AG04450 (cell line): ENCODE results near the gene PTPRG. TPM values are rescaled to one million over a fixed set of nuclear protein-coding genes. Genes with fewer than 3 reads are reported as not detected.

ENCODE experiments used
- CTCF ChIA-PET: fragments of 300-600, 350-600 bp; formaldehyde crosslinking; extraction: SDS; loops from one replicate; lab custom pipeline; 2022; ENCODE audit warnings: antibody characterized with exemption, inconsistent platforms; lab: Charles Lee
- POLR2A ChIA-PET: fragments of 350-600 bp; formaldehyde crosslinking; extraction: SDS; loops from one replicate; lab custom pipeline; 2021; ENCODE audit warnings: antibody characterized with exemption, inconsistent platforms; lab: Yijun Ruan, JAX
- DNase-seq: peaks from one replicate; pipeline ENCODE4 v3.0.0-alpha.2; 2011; ENCODE audit warnings: low read depth, low spot score
- H3K27ac ChIP-seq: one replicate; pipeline ENCODE4 v1.5.1; 2012; ENCODE audit warnings: low read depth, low read length, control low read depth
- H3K27me3 ChIP-seq: one replicate; pipeline ENCODE4 v1.6.0; 2012; ENCODE audit warnings: low read length; ENCODE audit not compliant: control insufficient read depth, insufficient read depth
- H3K4me3 ChIP-seq: 2 replicates; pipeline ENCODE4 v1.5.1; 2011; ENCODE audit warnings: mild to moderate bottlenecking, low read depth, low read length, control low read depth
- H3K9me3 ChIP-seq: 2 replicates; pipeline ENCODE4 v1.5.1; 2012; ENCODE audit warnings: low read length; ENCODE audit not compliant: control insufficient read depth, insufficient read depth
- polyA plus RNA-seq: library from polyadenylated mRNA; depleted of rRNA; stranded (reverse); fragments of >200 nt; gene quantifications from 2 replicates; pipeline ENCODE4 v1.2.3, GENCODE V29; 2011
- TF ChIP-seq, protein P1 (sequence below): IDR thresholded peaks from 2 replicates; pipeline ENCODE4 v1.5.1; 2011; ENCODE audit warnings: low read depth, low read length, control low read depth, inconsistent platforms

PTPRG gene
- polyA plus RNA-seq, 1 experiment = 26.5 TPM

DNA sequence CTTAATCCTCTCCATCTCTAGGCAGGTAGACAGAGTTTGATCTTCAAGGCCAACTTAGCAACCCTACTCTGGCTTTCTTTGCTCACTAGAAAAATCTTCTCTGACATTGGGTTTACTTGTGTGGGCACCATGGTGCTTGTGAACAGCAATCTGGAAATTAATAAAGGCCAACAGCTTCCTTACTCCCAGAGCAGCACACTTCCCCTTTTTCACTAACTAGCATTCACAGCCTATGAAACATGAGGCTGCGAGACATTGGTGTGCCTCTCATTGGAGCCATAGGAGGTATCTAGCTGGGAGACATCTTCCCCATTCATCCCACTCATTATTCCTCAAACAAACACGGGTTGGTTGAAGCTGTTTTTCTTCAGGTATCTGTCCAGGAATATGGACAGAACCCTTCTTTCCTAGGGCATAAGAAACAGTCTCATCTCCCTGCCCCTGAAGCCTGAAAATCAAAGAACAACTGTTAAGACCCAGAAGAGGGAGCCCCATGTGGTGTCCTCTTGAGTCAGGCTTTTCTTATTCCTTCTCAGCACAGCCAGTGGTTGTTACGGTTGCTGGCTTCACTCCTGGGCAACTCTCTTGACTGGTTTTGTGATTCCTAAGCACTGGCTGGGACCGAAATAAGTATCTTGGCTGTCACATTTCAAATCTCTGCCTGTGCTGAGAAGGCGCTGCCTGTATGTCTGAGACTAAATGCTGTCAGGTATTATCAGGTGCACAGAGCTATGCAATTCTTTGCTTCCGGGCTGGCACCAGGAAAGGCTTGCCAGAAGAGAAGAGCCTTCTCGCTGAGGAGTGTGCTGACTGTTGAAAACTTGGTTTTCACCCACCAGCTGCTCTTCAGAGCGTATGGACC lies 617.6 kb downstream of the PTPRG start:
- ChIA-PET POLR2A (no interaction called here), CTCF (interaction anchor here (0.6 to 2.1 kb wide), 3 partner anchors 8 to 615 kb away, joined by 3 to 11 read pairs (median 5); no protein-coding TSS in a partner anchor)
- DNase-seq = no peak

DNA sequence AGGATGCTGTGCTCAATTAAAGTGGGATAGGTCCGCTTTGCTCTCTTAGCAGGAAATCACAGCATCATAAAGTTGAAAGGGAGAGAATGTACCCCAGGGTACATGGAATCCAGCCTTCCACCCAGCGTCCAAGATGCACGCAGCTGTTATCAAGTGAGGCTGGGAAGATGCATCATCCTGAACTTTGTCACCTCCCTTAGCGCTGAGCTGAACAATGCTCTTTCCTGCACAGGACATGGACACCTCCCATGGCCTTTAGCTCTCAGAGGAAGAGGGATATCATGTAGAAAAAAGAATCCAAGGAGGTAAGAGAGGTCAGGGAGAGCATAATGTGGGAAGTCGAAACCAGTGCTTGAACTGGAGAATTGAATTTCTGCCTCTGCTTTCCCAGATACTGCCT lies 619.1 kb downstream of the PTPRG start:
- Histone ChIP-seq H3K9me3 (no peaks in the 10 kb centered on the region), H3K4me3 (no peak overlapping the region), H3K27ac (no peak overlapping the region), H3K27me3 (no peaks in the 10 kb centered on the region)
- no peak for DNase-seq
- TF ChIP-seq, protein P1, sequence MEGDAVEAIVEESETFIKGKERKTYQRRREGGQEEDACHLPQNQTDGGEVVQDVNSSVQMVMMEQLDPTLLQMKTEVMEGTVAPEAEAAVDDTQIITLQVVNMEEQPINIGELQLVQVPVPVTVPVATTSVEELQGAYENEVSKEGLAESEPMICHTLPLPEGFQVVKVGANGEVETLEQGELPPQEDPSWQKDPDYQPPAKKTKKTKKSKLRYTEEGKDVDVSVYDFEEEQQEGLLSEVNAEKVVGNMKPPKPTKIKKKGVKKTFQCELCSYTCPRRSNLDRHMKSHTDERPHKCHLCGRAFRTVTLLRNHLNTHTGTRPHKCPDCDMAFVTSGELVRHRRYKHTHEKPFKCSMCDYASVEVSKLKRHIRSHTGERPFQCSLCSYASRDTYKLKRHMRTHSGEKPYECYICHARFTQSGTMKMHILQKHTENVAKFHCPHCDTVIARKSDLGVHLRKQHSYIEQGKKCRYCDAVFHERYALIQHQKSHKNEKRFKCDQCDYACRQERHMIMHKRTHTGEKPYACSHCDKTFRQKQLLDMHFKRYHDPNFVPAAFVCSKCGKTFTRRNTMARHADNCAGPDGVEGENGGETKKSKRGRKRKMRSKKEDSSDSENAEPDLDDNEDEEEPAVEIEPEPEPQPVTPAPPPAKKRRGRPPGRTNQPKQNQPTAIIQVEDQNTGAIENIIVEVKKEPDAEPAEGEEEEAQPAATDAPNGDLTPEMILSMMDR = no peak
- ChIA-PET POLR2A (no interaction called here), CTCF (no interaction called here)

More for the DNA sequence above, 617.6 kb downstream of the PTPRG start:
- no peak overlapping the region for H3K4me3 ChIP-seq
- TF ChIP-seq, protein P1 = no peak
- no peaks in the 10 kb centered on the region for H3K9me3 ChIP-seq
- H3K27me3 ChIP-seq = no peaks in the 10 kb centered on the region
- H3K27ac ChIP-seq = no peak overlapping the region

DNA sequence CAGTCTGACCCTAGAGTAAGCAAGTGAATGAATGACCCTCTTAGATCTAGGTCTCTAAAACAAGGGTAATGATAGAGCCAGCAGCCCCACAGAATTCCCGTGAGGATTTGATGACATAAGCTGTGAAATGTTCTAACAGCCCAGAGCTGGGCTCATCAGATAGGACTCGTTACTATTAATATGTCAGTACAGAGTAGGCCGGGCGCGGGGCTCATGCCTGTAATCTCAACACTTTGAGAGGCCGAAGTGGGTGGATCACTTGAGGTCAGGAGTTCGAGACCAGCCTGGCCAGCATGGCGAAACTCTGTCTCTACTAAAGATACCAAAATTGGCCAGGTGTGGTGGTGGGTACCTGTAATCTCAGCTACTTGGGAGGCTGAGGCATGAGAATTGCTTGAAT lies 621.7 kb downstream of the PTPRG start:
- DNase-seq = no peak
- ChIA-PET POLR2A (no interaction called here), CTCF (interaction anchor here (1.2 to 1.6 kb wide), 2 partner anchors 325 to 619 kb away, joined by 3 to 6 read pairs; no protein-coding TSS in a partner anchor)
- no peak overlapping the region for H3K4me3 ChIP-seq
- TF ChIP-seq, protein P1 = no peak
- H3K27me3 ChIP-seq = no peaks in the 10 kb centered on the region
- H3K27ac ChIP-seq = no peak overlapping the region
- no peaks in the 10 kb centered on the region for H3K9me3 ChIP-seq

DNA sequence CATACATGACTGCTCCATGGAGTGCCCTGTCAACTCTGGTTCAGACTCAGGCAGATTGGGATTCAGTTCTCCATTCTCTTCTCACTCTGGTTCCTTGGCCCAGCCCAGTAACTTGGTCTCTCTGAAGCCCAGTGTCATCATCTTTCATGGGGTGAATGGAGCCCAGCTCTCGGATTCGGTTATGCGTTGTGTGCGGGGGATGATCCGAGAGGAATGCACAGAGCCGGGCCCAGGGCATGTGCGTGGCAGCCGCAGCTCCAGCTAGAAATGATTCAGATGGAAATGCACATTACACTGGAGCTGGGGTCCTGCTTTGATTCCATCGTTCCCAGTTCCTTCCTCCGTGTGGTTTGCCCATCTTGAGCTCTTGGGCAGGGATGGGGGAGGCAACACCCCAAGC lies 622.6 kb downstream of the PTPRG start:
- Histone ChIP-seq H3K4me3 (no peak overlapping the region), H3K27me3 (no peaks in the 10 kb centered on the region), H3K27ac (no peak overlapping the region), H3K9me3 (no peaks in the 10 kb centered on the region)
- ChIA-PET CTCF (interaction anchor here (1.2 to 1.6 kb wide), 2 partner anchors 326 to 620 kb away, joined by 3 to 6 read pairs; no protein-coding TSS in a partner anchor), POLR2A (no interaction called here)
- TF ChIP-seq, protein P1 = no peak
- DNase-seq = no peak

DNA sequence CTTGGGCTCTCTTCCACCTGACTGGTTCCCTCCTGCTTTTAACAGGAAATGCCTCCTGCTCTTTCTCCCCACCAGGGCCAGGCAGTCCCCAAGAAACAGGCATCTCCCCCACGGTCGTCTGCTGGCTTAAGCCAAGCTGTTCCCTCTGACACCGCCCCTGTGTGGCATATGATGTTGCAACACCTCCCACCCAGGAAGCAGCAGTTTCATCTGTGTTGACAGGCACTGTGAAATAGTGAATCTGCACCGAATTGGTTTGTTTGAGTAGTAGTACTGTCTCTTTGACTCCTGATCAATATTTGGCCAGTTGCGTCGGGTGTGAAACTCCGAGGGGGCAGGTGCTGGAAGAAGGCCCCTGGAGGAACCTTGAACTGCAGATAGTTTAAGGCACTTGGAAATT lies 623.2 kb downstream of the PTPRG start:
- CTCF ChIA-PET = interaction anchor here (2.3 kb wide), 1 partner anchor 326 kb away, joined by 5 read pairs; no protein-coding TSS in a partner anchor
- Histone ChIP-seq H3K27me3 (no peaks in the 10 kb centered on the region), H3K4me3 (no peak overlapping the region), H3K9me3 (no peaks in the 10 kb centered on the region), H3K27ac (no peak overlapping the region)
- TF ChIP-seq, protein P1 = no peak
- no peak for DNase-seq
- POLR2A ChIA-PET = interaction anchor here (0.6 kb wide), 1 partner anchor 342 kb away, joined by 3 read pairs; no protein-coding TSS in a partner anchor
